IPS DF 4.7 (cell line): ENCODE data around the gene ZG16.
"Not testable (repeated sequence)": the region's sequence is repeated elsewhere in the genome, so short reads cannot be mapped to it uniquely, and the experiment has no call there.

Experiments
- DNase-seq: peaks from one replicate; pipeline ENCODE4 v3.0.0-alpha.2; 2013; ENCODE audit warnings: low spot score; ENCODE audit errors: extremely low read depth

ZG16 gene

DNA sequence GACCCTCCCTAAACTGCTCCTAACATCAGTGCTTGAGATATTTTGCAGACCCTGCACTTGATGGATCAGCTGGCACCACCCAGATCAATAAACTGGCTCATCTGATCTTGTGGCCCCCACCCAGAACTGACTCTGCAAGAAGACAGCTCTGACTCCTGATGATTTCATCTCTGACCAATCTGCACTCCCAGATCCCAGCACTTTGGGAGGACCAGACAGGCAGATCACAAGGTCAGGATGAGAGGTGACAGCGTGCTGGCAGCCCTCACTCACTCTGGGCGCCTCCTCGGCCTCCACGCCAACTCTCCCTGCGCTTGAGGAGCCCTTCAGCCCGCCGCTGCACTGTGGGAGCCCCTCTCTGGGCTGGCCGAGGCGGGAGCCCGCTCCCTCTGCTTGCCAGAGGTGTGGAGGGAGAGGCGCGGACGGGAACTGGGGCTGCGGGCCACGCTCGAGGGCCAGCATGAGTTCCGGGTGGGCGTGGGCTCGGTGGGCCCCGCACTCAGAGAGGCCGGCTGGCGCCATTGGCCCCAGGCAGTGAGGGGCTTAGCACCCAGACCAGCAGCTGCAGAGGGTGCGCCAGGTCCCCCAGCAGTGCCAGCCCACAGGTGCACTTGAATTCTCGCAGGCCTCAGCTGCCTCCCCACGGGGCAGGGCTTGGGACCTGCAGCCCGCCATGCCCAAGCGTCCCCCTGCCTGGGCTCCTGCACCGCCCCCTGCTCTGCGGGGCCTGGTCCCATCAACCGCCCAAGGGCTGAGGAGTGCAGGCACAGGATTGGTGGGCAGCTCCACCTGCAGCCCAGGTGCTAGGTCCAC is 29.9 kb upstream of the ZG16 start:
- DNase-seq, result no peak

DNA sequence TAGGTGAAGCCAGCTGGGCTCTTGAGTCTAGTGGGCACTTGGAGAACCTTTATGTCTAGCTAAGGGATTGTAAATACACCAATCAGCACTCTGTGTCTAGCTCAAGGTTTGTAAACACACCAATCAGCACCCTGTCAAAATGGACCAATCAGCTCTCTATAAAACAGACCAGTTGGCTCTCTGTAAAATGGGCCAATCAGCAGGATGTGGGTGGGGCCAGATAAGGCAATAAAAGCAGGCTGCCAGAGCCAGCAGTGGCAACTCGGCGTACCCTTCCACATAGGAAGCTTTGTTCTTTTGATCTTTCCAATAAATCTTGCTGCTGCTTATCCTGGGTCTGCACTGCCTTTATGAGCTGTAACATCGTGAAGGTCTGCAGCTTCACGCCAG is 29.3 kb upstream of the ZG16 start:
- not testable (repeated sequence) for DNase-seq

DNA sequence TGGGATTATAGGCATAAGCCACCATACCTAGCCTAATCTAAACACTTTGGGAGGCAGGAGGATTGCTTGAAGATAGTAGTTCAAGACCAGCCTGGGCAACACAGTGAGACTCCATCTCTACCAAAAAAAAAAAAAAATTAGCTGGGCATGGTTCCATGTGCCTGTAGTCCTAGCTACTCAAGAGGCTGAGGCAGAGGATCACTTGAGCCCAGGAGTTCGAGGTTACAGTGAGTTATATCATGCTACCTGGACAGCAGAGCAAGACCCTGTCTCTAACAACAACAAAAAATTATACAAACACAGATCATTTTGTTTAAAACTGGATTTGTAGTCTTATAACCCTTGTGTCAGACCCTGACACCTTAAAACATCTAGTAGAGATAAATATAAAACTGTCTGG is 24.5 kb upstream of the ZG16 start:
- no peak for DNase-seq

GRCh38 chr16:29756654-29757053 is 21.4 kb upstream of the ZG16 start:
- no peak for DNase-seq

- DNase-seq, result not testable (repeated sequence)
These were observed 21.0 kb upstream of the ZG16 start for GRCh38 chr16:29757086-29757485.

DNA sequence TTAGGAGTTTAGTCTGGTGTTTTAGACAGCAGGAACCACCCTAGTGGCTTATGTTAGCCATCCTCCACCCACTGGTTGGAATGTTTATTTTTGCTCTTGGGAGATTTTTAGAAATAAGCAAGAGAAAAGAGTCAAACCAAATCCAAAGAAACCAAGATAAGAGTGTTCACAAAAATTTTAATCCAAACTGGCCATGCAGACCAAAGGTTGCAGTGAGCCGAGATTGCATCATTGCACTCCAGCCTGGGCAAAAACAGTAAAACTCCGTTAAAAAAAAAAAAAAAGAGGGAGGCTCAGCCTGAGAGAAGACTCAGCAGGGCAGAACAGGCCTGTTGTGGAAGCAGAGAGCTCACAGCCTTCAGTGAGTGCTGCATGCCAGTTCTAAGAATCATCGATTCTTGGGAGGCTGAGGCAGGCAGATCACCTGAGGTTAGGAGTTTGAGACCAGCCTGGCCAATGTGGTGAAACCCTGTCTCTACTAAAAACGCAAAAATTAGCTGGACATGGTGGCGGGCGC is 20.0 kb upstream of the ZG16 start:
- no peak for DNase-seq

DNA sequence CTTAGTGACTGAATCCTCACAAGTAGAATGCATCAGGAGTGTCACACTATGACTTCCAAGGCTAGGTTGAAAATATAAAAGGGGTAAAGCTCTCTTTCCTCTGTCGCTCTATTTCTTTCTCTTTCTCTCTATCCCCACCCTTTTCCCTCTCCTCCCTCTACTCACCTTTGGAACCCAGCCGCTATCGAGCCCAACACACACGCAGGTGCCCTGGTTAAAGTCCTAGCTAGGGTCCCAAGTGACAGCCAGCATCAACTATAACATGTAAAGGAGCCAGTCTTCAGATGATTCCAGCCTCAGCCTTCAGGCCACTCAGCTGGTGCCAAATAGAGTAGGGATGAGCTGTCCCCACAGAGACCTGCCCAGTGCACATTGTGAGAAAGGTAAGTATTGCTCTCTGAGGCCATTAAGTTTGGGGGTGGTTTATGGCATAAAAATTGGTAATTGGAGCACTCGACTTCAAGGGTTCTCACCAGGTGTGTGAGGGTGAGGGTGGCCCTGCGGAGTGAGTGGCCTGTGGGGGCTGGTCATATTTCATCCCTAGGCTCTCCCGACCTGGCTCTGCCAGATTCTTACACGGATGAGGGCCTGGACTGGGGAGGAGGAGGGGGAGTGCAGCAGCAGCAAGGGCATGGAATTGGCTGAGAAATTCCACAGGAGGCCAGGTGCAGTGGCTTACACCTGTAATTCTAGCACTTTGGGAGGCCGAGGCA is 17.3 kb upstream of the ZG16 start:
- no peak for DNase-seq

DNA sequence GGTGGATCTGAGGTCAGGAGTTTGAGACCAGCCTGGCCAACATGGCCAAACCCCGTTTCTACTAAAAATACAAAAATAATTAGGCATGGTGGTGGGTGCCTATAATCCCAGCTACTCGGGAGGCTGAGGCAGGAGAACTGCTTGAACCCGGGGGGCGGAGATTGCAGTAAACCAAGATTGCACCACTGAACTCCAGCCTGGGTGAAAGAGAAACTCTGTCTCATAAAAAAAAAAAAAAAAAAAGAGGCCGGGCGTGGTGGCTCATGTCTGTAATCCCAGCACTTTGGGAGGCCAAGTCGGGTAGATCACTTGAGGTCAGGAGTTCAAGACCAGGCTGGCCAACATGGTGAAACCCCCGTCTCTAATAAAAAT is 16.8 kb upstream of the ZG16 start:
- not testable (repeated sequence) for DNase-seq

- DNase-seq, result no peak
These were observed 16.2 kb upstream of the ZG16 start for GRCh38 chr16:29761882-29762281.

DNA sequence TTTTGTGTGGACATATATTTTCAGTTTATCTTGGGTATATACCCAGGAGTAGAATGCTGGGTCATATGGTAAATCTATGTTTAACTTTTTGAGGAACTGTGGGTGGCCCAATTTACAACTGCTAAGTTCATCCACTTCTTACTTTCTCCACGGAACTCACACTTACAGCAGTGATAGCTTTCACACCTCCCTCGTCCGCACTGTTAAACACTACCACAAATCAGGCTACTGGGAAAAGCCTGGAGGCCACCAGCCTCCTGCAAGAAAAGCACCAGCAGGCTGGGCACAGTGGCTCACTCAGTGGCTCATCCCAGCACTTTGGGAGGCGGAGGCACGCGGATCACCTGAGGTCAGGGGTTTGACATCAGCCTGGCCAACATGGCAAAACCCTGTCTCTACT is 14.7 kb upstream of the ZG16 start:
- DNase-seq, result no peak

DNA sequence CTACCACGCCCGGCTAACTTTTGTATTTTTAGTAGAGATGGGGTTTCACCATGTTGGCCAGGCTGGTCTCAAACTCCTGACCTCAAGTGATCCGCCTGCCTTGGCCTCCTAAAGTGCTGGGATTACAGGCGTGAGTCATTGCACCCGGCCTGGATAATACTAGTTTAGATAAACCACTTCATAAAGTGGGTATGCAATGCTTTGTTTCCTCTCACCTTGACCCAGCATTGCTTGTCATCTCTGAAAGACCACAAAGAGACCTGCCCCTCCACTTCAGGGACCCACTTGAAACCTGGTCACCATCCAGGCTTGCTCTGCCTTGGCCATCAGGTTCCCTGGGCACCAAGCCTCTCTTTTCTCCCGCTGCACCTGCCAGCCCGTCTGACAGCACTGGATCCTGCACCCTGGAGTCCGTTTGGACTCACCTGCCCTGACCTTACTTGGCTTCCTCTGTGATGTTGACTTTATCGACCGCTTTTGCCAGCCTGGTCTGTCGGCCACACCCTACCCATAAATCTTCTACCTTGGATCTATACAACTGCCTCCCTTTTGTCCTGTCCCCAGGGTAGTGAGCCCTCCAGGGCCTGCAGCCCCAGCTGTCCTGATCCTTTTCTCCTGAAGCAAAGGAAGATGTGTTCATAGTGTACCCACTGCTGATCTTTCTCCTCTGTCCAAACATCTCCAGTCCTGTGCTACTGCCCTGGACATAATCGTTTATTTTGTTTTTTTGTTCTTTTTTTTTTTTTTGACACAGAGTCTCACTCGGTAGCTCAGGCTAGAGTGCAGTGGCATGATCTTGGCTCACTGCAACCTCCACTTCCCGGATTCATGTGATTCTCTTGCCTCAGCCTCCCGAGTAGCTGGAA is 12.7 kb upstream of the ZG16 start:
- DNase-seq, result no peak

- no peak for DNase-seq
These were observed 11.5 kb upstream of the ZG16 start for GRCh38 chr16:29766571-29766970.

DNA sequence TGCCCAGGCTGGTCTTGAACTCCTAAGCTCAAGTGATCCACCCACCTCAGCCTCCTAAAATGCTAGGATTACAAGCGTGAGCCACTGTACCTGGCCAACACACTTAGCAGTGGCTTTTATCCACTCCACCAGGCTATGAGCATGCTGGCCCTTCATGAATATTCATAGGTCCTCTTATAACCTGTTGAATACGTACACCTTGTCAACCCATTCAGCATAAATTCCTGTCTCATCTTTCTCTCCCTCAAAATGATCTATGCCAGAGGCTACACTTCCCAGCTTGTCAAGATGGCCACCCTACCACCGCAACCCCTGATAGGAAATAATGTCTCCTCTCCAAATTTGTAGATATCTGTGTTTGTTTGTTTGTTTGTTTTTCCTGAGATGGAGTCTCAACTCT is 11.0 kb upstream of the ZG16 start:
- no peak for DNase-seq

GRCh38 chr16:29769507-29769906 is 8.5 kb upstream of the ZG16 start:
- DNase-seq, result no peak

DNA sequence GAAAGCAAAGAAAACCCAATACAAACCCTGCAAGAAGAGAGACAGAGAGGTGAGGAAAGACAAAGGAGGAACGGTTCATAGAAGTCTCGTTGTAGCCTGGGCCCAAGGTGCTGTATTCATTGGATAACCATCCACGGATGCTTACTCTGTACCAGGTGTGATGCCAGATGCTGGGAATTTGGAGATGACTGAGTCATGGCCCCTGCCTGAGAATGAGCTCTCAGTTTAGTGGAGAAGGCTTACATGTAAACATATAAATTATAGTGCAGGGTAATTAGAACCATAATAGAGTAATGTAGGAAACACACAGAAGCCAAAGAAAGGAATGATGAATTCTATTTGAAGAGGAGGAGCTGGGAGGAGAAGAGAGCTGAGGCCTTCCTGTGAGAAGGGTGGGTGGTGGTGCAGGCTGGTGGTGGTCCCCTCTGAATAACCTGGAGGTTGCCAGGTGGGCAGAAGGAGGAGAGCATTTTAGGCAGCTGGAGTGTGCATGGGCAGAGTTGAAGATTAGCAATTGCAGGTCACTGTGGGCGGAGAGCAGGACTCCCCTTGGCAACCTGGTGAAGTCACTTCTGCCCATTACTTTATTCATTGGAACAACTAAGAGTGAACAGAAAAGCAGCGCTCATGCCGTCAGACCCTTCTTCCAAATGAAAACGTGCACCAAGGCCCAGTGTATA is 7.7 kb upstream of the ZG16 start:
- DNase-seq, result no peak

DNA sequence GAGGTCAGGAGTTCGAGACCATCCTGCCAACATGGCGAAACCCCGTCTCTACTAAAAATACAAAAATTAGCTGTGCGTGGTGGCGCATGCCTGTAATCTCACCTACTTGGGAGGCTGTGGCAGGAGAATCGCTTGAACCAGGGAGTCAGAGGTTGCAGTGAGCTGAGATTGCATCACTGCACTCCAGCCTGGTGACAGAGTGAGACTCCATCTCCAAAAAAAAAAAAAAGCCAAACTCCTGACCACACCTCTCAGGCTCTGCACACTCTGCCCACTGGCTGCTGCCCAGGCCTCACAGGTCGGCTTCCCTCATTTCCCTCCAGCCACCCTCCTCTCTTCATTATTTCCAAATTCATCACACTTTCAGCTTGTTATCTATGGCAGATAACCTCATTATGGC is 5.7 kb upstream of the ZG16 start:
- DNase-seq, result not testable (repeated sequence)

- no peak for DNase-seq
These were observed 3.3 kb upstream of the ZG16 start for GRCh38 chr16:29774730-29775129.

DNA sequence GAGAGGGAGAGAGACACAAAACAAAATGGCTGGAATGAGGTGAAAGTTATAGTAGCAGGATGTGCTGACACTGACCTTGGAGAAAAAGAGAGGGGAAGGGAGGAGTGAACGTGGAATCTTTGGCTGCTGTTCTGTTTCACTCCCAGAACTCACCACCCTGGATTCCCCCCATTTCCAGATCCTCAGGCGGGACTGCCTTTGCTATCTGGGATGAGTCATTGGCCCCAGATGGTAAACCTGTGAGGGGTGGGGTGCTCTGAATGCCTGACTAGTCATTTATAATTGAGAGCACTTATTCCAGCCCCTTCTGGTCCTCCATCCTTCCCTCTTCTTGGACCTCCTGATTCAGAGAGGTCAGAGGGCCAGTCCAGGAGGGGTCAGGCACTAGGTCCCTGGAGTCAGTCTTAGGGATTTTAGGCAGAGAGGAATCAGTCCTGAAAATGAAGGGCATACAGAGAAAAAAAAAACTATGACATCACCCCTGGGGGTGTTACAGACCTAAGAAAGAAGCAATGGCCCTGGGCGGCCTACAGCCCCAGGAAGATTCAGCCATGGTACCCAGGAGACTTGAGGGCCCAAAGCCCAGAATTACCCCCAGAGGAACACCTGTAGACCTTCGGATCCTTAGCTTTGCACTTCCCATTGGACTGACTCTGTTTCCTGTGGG is 2.2 kb upstream of the ZG16 start:
- DNase-seq, result no peak

- no peak for DNase-seq
These were observed 1.4 kb downstream of the ZG16 start for GRCh38 chr16:29779474-29779873.

DNA sequence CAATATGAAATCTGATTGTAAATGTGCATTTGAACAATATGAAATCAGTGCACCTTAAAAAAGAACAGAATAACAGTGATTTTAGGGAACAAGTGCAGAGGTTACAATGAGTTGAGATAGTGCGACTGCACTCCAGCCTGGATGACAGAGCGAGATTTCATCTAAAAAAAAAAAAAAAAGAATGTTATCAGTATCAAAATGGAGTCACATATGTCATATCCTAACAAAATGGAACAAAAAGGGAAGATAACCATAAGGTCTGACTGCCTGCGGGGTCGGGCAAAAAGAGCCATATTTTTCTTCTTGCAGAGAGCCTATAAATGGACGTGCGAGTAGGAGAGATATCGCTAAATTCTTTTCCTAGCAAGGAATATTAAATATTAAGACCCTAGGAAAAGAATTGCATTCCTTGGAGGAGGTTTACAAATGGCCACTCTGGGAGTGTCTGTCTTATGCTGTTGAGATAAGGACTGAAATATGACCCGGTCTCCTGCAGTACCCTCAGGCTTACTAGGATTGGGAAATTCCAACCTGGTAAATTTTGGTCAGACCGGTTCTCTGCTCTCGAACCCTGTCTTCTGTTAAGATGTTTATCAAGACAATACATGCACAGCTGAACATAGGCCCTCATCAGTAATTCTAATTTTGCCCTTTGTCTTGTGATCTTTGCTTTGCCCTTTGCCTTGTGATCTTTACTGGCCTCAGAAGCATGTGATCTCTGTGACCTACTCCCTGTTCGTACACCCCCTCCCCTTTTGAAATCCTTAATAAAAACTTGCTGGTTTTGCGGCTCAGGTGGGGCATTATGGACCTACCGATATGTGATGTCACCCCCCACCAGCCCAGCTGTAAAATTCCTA is 5.3 kb downstream of the ZG16 start:
- not testable (repeated sequence) for DNase-seq
